PFSK-1 (cell line): Measurements from ENCODE around the gene CHD9NB.

ENCODE experiments used
- FOXP2 ChIP-seq: optimal IDR thresholded peaks from 2 replicates; pipeline ENCODE3; 2011; ENCODE audit warnings: borderline replicate concordance, control low read depth, inconsistent platforms; ENCODE audit not compliant: insufficient read depth; ENCODE audit errors: extremely low read length, extremely low read depth
- POLR2AphosphoS5 ChIP-seq: IDR thresholded peaks from 2 replicates; pipeline ENCODE4 v1.6.1; 2012; ENCODE audit warnings: low read depth, mild to moderate bottlenecking, control low read depth, low read length, moderate library complexity
- TF ChIP-seq, protein P1 (sequence below), 2 experiments: IDR thresholded peaks; 2 replicates each; pipeline versions ENCODE4 v1.6.1 to v1.8.0; 2011 to 2012; ENCODE audit warnings: low read depth in 2 of 2, low read length in 2 of 2, control low read depth in 1 of 2, inconsistent platforms in 1 of 2, mild to moderate bottlenecking in 1 of 2, moderate library complexity in 1 of 2; ENCODE audit not compliant: insufficient read depth in 1 of 2

DNA sequence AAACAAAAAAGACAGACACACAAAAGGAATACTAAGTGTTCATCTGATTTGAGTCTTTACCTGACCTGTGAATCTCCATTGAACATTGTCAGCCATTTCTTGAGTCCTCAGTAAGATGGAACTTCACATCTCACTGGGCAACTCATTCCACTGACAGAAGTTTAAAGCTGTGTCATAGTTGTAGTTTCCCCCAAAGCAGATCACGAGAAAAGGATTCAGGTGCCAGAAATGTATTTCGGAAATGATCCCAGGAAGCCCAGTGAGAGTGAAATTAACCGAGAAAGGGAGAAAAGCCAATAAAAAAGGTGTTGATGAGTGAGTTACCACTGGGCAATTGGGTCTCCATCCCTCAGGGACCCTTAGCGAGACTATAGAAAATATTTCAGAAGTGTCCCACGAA is 8.6 kb upstream of the CHD9NB start:
- TF ChIP-seq POLR2AphosphoS5 (no peak), FOXP2 (no peak)
- TF ChIP-seq, protein P1, sequence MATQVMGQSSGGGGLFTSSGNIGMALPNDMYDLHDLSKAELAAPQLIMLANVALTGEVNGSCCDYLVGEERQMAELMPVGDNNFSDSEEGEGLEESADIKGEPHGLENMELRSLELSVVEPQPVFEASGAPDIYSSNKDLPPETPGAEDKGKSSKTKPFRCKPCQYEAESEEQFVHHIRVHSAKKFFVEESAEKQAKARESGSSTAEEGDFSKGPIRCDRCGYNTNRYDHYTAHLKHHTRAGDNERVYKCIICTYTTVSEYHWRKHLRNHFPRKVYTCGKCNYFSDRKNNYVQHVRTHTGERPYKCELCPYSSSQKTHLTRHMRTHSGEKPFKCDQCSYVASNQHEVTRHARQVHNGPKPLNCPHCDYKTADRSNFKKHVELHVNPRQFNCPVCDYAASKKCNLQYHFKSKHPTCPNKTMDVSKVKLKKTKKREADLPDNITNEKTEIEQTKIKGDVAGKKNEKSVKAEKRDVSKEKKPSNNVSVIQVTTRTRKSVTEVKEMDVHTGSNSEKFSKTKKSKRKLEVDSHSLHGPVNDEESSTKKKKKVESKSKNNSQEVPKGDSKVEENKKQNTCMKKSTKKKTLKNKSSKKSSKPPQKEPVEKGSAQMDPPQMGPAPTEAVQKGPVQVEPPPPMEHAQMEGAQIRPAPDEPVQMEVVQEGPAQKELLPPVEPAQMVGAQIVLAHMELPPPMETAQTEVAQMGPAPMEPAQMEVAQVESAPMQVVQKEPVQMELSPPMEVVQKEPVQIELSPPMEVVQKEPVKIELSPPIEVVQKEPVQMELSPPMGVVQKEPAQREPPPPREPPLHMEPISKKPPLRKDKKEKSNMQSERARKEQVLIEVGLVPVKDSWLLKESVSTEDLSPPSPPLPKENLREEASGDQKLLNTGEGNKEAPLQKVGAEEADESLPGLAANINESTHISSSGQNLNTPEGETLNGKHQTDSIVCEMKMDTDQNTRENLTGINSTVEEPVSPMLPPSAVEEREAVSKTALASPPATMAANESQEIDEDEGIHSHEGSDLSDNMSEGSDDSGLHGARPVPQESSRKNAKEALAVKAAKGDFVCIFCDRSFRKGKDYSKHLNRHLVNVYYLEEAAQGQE (IDR thresholded peaks at IDR 0.05; ENCODE audit: insufficient read depth in 1 of 2, low read depth in 2 of 2, low read length in 2 of 2): no peak
